Measurements from ENCODE around the gene THEM5.

The THEM5 gene

GRCh38 chr1:151838222-151839081 is 15.1 kb downstream of the THEM5 start:
- DNase-seq: peak; percentile 34

GRCh38 chr1:151837884-151838221 is 15.7 kb downstream of the THEM5 start:
- DNase-seq: peak; percentile 37

- DNase-seq: no peak
Observed at GRCh38 chr1:151837197-151837596, 16.3 kb downstream of the THEM5 start.

- no peak for DNase-seq
Observed at GRCh38 chr1:151835596-151835995, 17.9 kb downstream of the THEM5 start.

- DNase-seq: no peak
Observed at GRCh38 chr1:151834239-151834638, 19.3 kb downstream of the THEM5 start.

- no peak for DNase-seq
Observed at GRCh38 chr1:151833172-151833900, 20.2 kb downstream of the THEM5 start.

GRCh38 chr1:151832318-151832980 is 21.1 kb downstream of the THEM5 start:
- DNase-seq: no peak

- no peak for DNase-seq
Observed at GRCh38 chr1:151831605-151832004, 21.9 kb downstream of the THEM5 start, which contains the start of gene RORC. Gene RORC, minus strand, starts transcription at chr1:151831802. Its CDS starts 38 bp downstream, at chr1:151831764.

- no peak for DNase-seq
Observed at GRCh38 chr1:151831256-151831591, 22.3 kb downstream of the THEM5 start.

- no peak for DNase-seq
Observed at GRCh38 chr1:151830055-151830454, 23.5 kb downstream of the THEM5 start.

GRCh38 chr1:151829352-151830046 is 24.0 kb downstream of the THEM5 start:
- DNase-seq: no peak

- no peak for DNase-seq
Observed at GRCh38 chr1:151828921-151829320, 24.6 kb downstream of the THEM5 start.

GRCh38 chr1:151827853-151828252 is 25.7 kb downstream of the THEM5 start:
- DNase-seq: no peak

- DNase-seq: no peak
Observed at GRCh38 chr1:151825751-151826660, 27.5 kb downstream of the THEM5 start.

GRCh38 chr1:151825204-151825603 is 28.3 kb downstream of the THEM5 start:
- no peak for DNase-seq

- DNase-seq: no peak
Observed at GRCh38 chr1:151823175-151823574, 30.3 kb downstream of the THEM5 start.

GRCh38 chr1:151822404-151822803 is 31.1 kb downstream of the THEM5 start:
- no peak for DNase-seq

- DNase-seq: no peak
Observed at GRCh38 chr1:151820940-151821339, 32.6 kb downstream of the THEM5 start.

- DNase-seq: no peak
Observed at GRCh38 chr1:151819976-151820623, 33.4 kb downstream of the THEM5 start.

GRCh38 chr1:151819227-151819835 is 34.2 kb downstream of the THEM5 start:
- DNase-seq: no peak

- no peak for DNase-seq
Observed at GRCh38 chr1:151817353-151817730, 36.2 kb downstream of the THEM5 start.

Data from activated gamma-delta T cell (primary cell).